PC-3 (cell line): ENCODE measurements around the gene MMP7. TPM values are rescaled to one million over a fixed set of nuclear protein-coding genes. Genes with fewer than 3 reads are reported as not detected.

Experiments
- ATAC-seq: fragments of 200-7000 bp; cut with Tn5 transposase; 2 replicates; pipeline ENCODE4 v1.9.1; 2020; ENCODE audit warnings: mild to moderate bottlenecking, moderate library complexity
- BruUV-seq: library from RNA; stranded (reverse); fragments of 400-500 nt; replicated peaks from 2 replicates; lab custom pipeline; 2021; lab: Mats Ljungman, UMichigan
- CTCF ChIA-PET: fragments of 300-600 bp; sonication (Branson Sonifier 250); formaldehyde crosslinking; loops from one replicate; lab custom pipeline; 2022; ENCODE audit warnings: antibody characterized with exemption; lab: Charles Lee
- POLR2A ChIA-PET: fragments of 300-600 bp; sonication (Branson Sonifier 250); formaldehyde crosslinking; loops from one replicate; lab custom pipeline; 2022; ENCODE audit warnings: antibody characterized with exemption; ENCODE audit not compliant: unreplicated experiment; lab: Charles Lee
- DNase-seq: peaks from one replicate; pipeline ENCODE4 v3.0.0-alpha.2; 2015
- H2AFZ ChIP-seq: fragments of 300-600 bp; sonication (generic); 2 replicates; pipeline ENCODE4 v1.6.0; 2016; ENCODE audit warnings: antibody characterized with exemption, low read length
- H3F3A ChIP-seq: fragments of 300-600 bp; sonication (generic); one replicate; pipeline ENCODE4 v1.6.0; 2017; ENCODE audit warnings: antibody characterized with exemption, low read length, control low read depth, mild to moderate bottlenecking; ENCODE audit not compliant: unreplicated experiment
- H3K27ac ChIP-seq: fragments of 300-600 bp; sonication (generic); 2 replicates; pipeline ENCODE4 v1.5.1; 2016; ENCODE audit warnings: mild to moderate bottlenecking, low read length
- H3K27me3 ChIP-seq: fragments of 300-600 bp; sonication (generic); 2 replicates; pipeline ENCODE4 v1.6.1; 2016; ENCODE audit warnings: low read length, mixed read lengths
- H3K36me3 ChIP-seq: fragments of 300-600 bp; sonication (generic); 2 replicates; pipeline ENCODE4 v1.6.1; 2016; ENCODE audit warnings: low read depth, mixed run types, low read length, mixed read lengths
- H3K4me1 ChIP-seq: fragments of 300-600 bp; sonication (generic); 2 replicates; pipeline ENCODE4 v1.5.1; 2016; ENCODE audit warnings: low read length; ENCODE audit not compliant: insufficient read depth
- H3K4me2 ChIP-seq: fragments of 300-600 bp; sonication (generic); 2 replicates; pipeline ENCODE4 v1.6.0; 2016; ENCODE audit warnings: low read length
- H3K4me3 ChIP-seq: fragments of 300-600 bp; sonication (generic); 2 replicates; pipeline ENCODE4 v1.5.1; 2016; ENCODE audit warnings: mild to moderate bottlenecking, low read length, mixed read lengths
- H3K79me2 ChIP-seq: fragments of 300-600 bp; sonication (generic); 2 replicates; pipeline ENCODE4 v1.6.1; 2017; ENCODE audit warnings: low read length, mixed read lengths
- H3K9ac ChIP-seq: fragments of 300-600 bp; sonication (generic); 2 replicates; pipeline ENCODE4 v1.6.0; 2016; ENCODE audit warnings: mild to moderate bottlenecking, low read length
- H3K9me2 ChIP-seq: fragments of 300-600 bp; sonication (generic); replicated peaks from 2 replicates; pipeline ENCODE4 v1.6.1; 2016; ENCODE audit warnings: mixed run types, low read length, mixed read lengths
- H3K9me3 ChIP-seq: fragments of 300-600 bp; sonication (generic); 2 replicates; pipeline ENCODE4 v1.6.1; 2016; ENCODE audit warnings: low read length, mixed read lengths
- H4K20me1 ChIP-seq: fragments of 300-600 bp; sonication (generic); 2 replicates; pipeline ENCODE4 v1.6.1; 2016; ENCODE audit warnings: low read length, mixed read lengths
- CTCF ChIP-seq: fragments of 300-600 bp; sonication (generic); conservative IDR thresholded peaks from 2 replicates; pipeline ENCODE4 v1.5.1; 2017; ENCODE audit warnings: antibody characterized with exemption, low read depth, mild to moderate bottlenecking, low read length
- EZH2 ChIP-seq: fragments of 300-600 bp; sonication (generic); IDR thresholded peaks from one replicate; pipeline ENCODE4 v1.6.1; 2017; ENCODE audit warnings: antibody characterized with exemption, mild to moderate bottlenecking, low read length; ENCODE audit not compliant: unreplicated experiment
- EZH2phosphoT487 ChIP-seq: fragments of 300-600 bp; sonication (generic); IDR thresholded peaks from 2 replicates; pipeline ENCODE4 v1.6.1; 2018; ENCODE audit warnings: mild to moderate bottlenecking, antibody characterized with exemption, low read length, borderline replicate concordance
- intact Hi-C: fragments of 100-400 bp; cut with micrococcal nuclease; formaldehyde crosslinking; loops from 2 replicates; pipeline ENCODE4 v1.9.0; 2023
- total RNA-seq: library from RNA; depleted of rRNA; stranded (reverse); fragments of >200 nt; gene quantifications from 2 replicates; pipeline ENCODE4 v1.2.3, GENCODE V29; 2014

MMP7 gene
- total RNA-seq, 1 experiment from 2014 or later: 0.18 TPM

DNA sequence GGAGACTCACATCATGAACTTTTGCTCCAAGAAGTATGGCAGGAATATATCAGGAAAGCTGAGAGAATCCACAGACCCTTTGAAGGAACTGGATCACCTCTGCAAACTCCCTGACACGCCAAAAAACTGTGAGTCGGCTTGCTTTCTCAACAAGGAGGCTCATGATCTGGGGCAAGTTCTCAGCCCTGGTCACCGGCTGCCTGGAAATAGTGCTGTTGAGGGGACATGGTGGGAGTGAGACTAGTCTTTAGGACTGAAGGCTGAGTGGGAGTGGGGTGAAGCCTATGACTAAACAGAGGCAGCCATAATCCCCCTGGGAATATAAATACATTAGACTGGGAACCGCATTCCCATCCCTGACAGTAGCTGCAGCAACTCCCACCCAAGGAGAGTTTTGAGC is 8.4 kb upstream of the MMP7 start:
- no peak overlapping the region for H3K4me2 ChIP-seq
- H3K9me3 ChIP-seq: no peaks in the 10 kb centered on the region
- ChIA-PET CTCF (no interaction called here), POLR2A (no interaction called here)
- no peak overlapping the region for H2AFZ ChIP-seq
- no peaks in the 10 kb centered on the region for H4K20me1 ChIP-seq
- H3K79me2 ChIP-seq: no peaks in the 10 kb centered on the region
- no peaks in the 10 kb centered on the region for H3F3A ChIP-seq
- no peaks in the 10 kb centered on the region for H3K27me3 ChIP-seq
- H3K36me3 ChIP-seq: no peaks in the 10 kb centered on the region
- BruUV-seq: no TSS peak
- no peaks in the 10 kb centered on the region for H3K9me2 ChIP-seq
- intact Hi-C loops: no loop called here
- no peak overlapping the region for H3K9ac ChIP-seq
- TF ChIP-seq EZH2phosphoT487: no peak
- no peak for TF ChIP-seq EZH2
- ATAC-seq (no peak), DNase-seq (no peak)
- H3K4me1 ChIP-seq: no peaks in the 10 kb centered on the region
- H3K4me3 ChIP-seq: no peak overlapping the region
- H3K27ac ChIP-seq: no peak overlapping the region

- Histone ChIP-seq H3K4me3 (no peak overlapping the region), H3K79me2 (no peaks in the 10 kb centered on the region), H3K36me3 (no peaks in the 10 kb centered on the region), H3K27ac (no peak overlapping the region), H3K9me2 (no peaks in the 10 kb centered on the region), H3K4me2 (no peak overlapping the region), H3K9me3 (no peaks in the 10 kb centered on the region), H3K9ac (no peak overlapping the region), H2AFZ (no peak overlapping the region), H3K4me1 (no peaks in the 10 kb centered on the region), H3F3A (no peaks in the 10 kb centered on the region), H3K27me3 (no peaks in the 10 kb centered on the region), H4K20me1 (no peaks in the 10 kb centered on the region)
- DNase-seq: peak; percentile 25
- POLR2A ChIA-PET: no interaction called here
- no peak for TF ChIP-seq EZH2phosphoT487
- no peak for TF ChIP-seq EZH2
- peak; percentile 63 for TF ChIP-seq CTCF
- no TSS peak for BruUV-seq
- no peak for ATAC-seq
- intact Hi-C loops: no loop called here
- CTCF ChIA-PET: no interaction called here
Observed at GRCh38 chr11:102534261-102534872, 3.8 kb upstream of the MMP7 start.

DNA sequence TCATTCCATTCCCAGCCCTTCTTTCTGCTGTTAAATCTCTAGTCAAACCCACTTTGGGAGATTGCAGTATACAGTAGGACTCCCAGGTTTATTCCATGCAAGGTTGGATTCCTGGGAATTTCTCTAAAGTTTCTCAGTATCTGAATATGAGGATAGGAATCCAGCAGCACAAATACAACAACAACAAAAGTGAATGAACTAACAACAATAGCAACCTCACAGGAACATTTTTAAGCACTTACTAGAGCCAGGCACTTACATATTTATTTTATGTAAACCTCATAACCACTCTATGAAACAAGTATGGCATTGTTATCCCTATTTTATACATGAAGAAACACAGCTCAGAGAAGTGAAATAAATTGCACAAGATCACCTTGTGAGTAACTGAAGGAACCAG is 1.9 kb downstream of the MMP7 start:
- ATAC-seq (0 out of 2 replicates have a peak, but pooled peaks have one; percentile 13), DNase-seq (peak; percentile 42)
- Histone ChIP-seq H3K9me3 (no peaks in the 10 kb centered on the region), H2AFZ (no peak overlapping the region), H3K9ac (no peak overlapping the region), H3K36me3 (no peaks in the 10 kb centered on the region), H3K4me1 (0 out of 2 replicates have a peak, but pooled peaks cover 9% of the 10 kb centered on the region), H3K79me2 (no peaks in the 10 kb centered on the region), H4K20me1 (no peaks in the 10 kb centered on the region), H3F3A (no peaks in the 10 kb centered on the region), H3K4me3 (no peak overlapping the region), H3K4me2 (no peak overlapping the region), H3K27me3 (no peaks in the 10 kb centered on the region), H3K9me2 (no peaks in the 10 kb centered on the region), H3K27ac (no peak overlapping the region)
- TF ChIP-seq EZH2phosphoT487: no peak
- TF ChIP-seq EZH2: no peak
- TF ChIP-seq CTCF: no peak
- intact Hi-C loops: no loop called here
- ChIA-PET POLR2A (no interaction called here), CTCF (no interaction called here)
- BruUV-seq: no TSS peak
